Left lung (tissue), 8 donors: ENCODE data around the gene KHNYN. TPM values are rescaled to one million over a fixed set of nuclear protein-coding genes. Genes with fewer than 3 reads are reported as not detected.

Experiments used
- polyA plus RNA-seq, 6 donors: library from polyadenylated mRNA; unstranded; fragments of 120-200 nt; gene quantifications; one replicate each; pipeline ENCODE4 v1.2.1, GENCODE V29; 2013; ENCODE audit not compliant: insufficient read length in 6 of 6
- total RNA-seq, 2 donors: library from RNA; stranded (reverse); fragmentation: NEBNext Ultra II Directional; extraction: Animal tissue kit (Norgen Biotek cat#: 25700); gene quantifications; one replicate each; pipeline ENCODE4 v1.2.1, GENCODE V29; 2021
- donor health status: DM: no; HTN: yes; CAD: no.
- donor health status: DM: no; HTN: no; CAD: no.

KHNYN gene
- total and polyA plus RNA-seq, 8 donors = 46.8 to 56.6 (median 49.7) TPM

Other genes starting within 250 kb of the KHNYN start
- 10 to 100 TPM; 25.0 to 62.4 TPM for gene IPO4, start 241.1 kb upstream of the KHNYN start, total RNA-seq
- gene IPO4, start 241.1 kb upstream of the KHNYN start, polyA plus RNA-seq = 10 to 100 TPM; 22.6 to 39.5 (median 29.0) TPM
- 10 to 100 TPM; 64.9 to 72.5 TPM for gene TM9SF1, start 234.5 kb upstream of the KHNYN start, total RNA-seq
- gene TM9SF1, start 234.5 kb upstream of the KHNYN start, polyA plus RNA-seq = 10 to 100 TPM; 28.1 to 37.6 (median 32.4) TPM
- gene TSSK4, start 224.3 kb upstream of the KHNYN start, total RNA-seq = under 1 TPM; 0.37 to 0.55 TPM
- 10 to 100 TPM in 5 of 6 donors, 1 to 10 TPM in 1; 9.6 to 16.1 (median 13.7) TPM for gene TSSK4, start 224.3 kb upstream of the KHNYN start, polyA plus RNA-seq
- 10 to 100 TPM; 35.0 to 46.7 TPM for gene CHMP4A, start 216.5 kb upstream of the KHNYN start, total RNA-seq
- 10 to 100 TPM; 52.8 to 64.6 (median 58.8) TPM for gene CHMP4A, start 216.5 kb upstream of the KHNYN start, polyA plus RNA-seq
- gene MDP1, start 213.9 kb upstream of the KHNYN start, total RNA-seq = 10 to 100 TPM; 12.4 to 13.8 TPM
- gene MDP1, start 213.9 kb upstream of the KHNYN start, polyA plus RNA-seq = 10 to 100 TPM in 5 of 6 donors, 1 to 10 TPM in 1; 9.8 to 19.4 (median 11.7) TPM
- 100 to 1,000 TPM; 162 to 163 TPM for gene NEDD8, start 197.6 kb upstream of the KHNYN start, total RNA-seq
- gene NEDD8, start 197.6 kb upstream of the KHNYN start, polyA plus RNA-seq = 100 to 1,000 TPM; 185 to 219 (median 203) TPM
- 10 to 100 TPM; 63.6 to 69.6 TPM for gene GMPR2, start 197.0 kb upstream of the KHNYN start, total RNA-seq
- 100 to 1,000 TPM in 4 of 6 donors, 10 to 100 TPM in 2; 96.6 to 117 (median 114) TPM for gene GMPR2, start 197.0 kb upstream of the KHNYN start, polyA plus RNA-seq
- gene TINF2, start 187.3 kb upstream of the KHNYN start, total RNA-seq = 100 to 1,000 TPM; 105 to 110 TPM
- gene TINF2, start 187.3 kb upstream of the KHNYN start, polyA plus RNA-seq = 10 to 100 TPM; 52.2 to 67.0 (median 58.3) TPM
- 1 to 10 TPM; 7.6 to 9.6 TPM for gene TGM1, start 166.8 kb upstream of the KHNYN start, total RNA-seq
- gene TGM1, start 166.8 kb upstream of the KHNYN start, polyA plus RNA-seq = 1 to 10 TPM; 2.6 to 4.3 (median 3.2) TPM
- gene RABGGTA, start 158.4 kb upstream of the KHNYN start, total RNA-seq = 10 to 100 TPM; 49.3 to 53.3 TPM
- 10 to 100 TPM; 20.2 to 28.7 (median 25.6) TPM for gene RABGGTA, start 158.4 kb upstream of the KHNYN start, polyA plus RNA-seq
- 10 to 100 TPM; 24.9 to 50.2 TPM for gene DHRS1, start 130.2 kb upstream of the KHNYN start, total RNA-seq
- 10 to 100 TPM; 37.7 to 55.5 (median 42.6) TPM for gene DHRS1, start 130.2 kb upstream of the KHNYN start, polyA plus RNA-seq
- gene NOP9, start 130.1 kb upstream of the KHNYN start, total RNA-seq = 10 to 100 TPM; 22.4 to 24.8 TPM
- 10 to 100 TPM; 22.4 to 28.4 (median 26.0) TPM for gene NOP9, start 130.1 kb upstream of the KHNYN start, polyA plus RNA-seq
- gene CIDEB, start 122.0 kb upstream of the KHNYN start, total RNA-seq = 10 to 100 TPM in 1 of 2 donors, 1 to 10 TPM in 1; 9.2 to 22.7 TPM
- gene CIDEB, start 122.0 kb upstream of the KHNYN start, polyA plus RNA-seq = 10 to 100 TPM in 5 of 6 donors, 1 to 10 TPM in 1; 9.5 to 14.8 (median 13.9) TPM
- 1 to 10 TPM; 4.5 to 6.3 TPM for gene LTB4R2, start 119.8 kb upstream of the KHNYN start, total RNA-seq
- 1 to 10 TPM; 4.0 to 5.9 (median 5.6) TPM for gene LTB4R2, start 119.8 kb upstream of the KHNYN start, polyA plus RNA-seq
- 10 to 100 TPM in 1 of 2 donors, 1 to 10 TPM in 1; 5.9 to 26.1 TPM for gene LTB4R, start 118.5 kb upstream of the KHNYN start, total RNA-seq
- 1 to 10 TPM; 5.3 to 7.7 (median 6.5) TPM for gene LTB4R, start 118.5 kb upstream of the KHNYN start, polyA plus RNA-seq
- gene ADCY4, start 94.9 kb upstream of the KHNYN start, total RNA-seq = 10 to 100 TPM; 38.2 to 45.2 TPM
- 10 to 100 TPM; 25.7 to 48.5 (median 32.2) TPM for gene ADCY4, start 94.9 kb upstream of the KHNYN start, polyA plus RNA-seq
- gene RIPK3, start 90.0 kb upstream of the KHNYN start, total RNA-seq = 10 to 100 TPM; 16.1 to 26.3 TPM
- gene RIPK3, start 90.0 kb upstream of the KHNYN start, polyA plus RNA-seq = 1 to 10 TPM; 2.4 to 3.8 (median 3.0) TPM
- gene NFATC4, start 61.8 kb upstream of the KHNYN start, total RNA-seq = 10 to 100 TPM; 39.4 to 64.2 TPM
- gene NFATC4, start 61.8 kb upstream of the KHNYN start, polyA plus RNA-seq = 100 to 1,000 TPM in 1 of 6 donors, 10 to 100 TPM in 5; 72.2 to 102 (median 89.4) TPM
- 10 to 100 TPM; 16.2 to 23.4 TPM for gene NYNRIN, start 31.0 kb upstream of the KHNYN start, total RNA-seq
- 100 to 1,000 TPM in 3 of 6 donors, 10 to 100 TPM in 3; 86.3 to 120 (median 98.9) TPM for gene NYNRIN, start 31.0 kb upstream of the KHNYN start, polyA plus RNA-seq
- 1 to 10 TPM; 5.9 to 6.4 TPM for gene CBLN3, start 286 bp upstream of the KHNYN start, total RNA-seq
- gene CBLN3, start 286 bp upstream of the KHNYN start, polyA plus RNA-seq = 1 to 10 TPM; 2.2 to 4.1 (median 3.5) TPM
- 10 to 100 TPM; 32.7 to 40.7 TPM for gene SDR39U1, start 12.8 kb downstream of the KHNYN start, total RNA-seq
- 10 to 100 TPM; 39.9 to 51.9 (median 47.7) TPM for gene SDR39U1, start 12.8 kb downstream of the KHNYN start, polyA plus RNA-seq
- not detected for gene CMA1, start 78.3 kb downstream of the KHNYN start, total RNA-seq
- under 1 TPM in 5 of 6 donors, not detected in 1; 0.17 to 0.74 (median 0.40) TPM for gene CMA1, start 78.3 kb downstream of the KHNYN start, polyA plus RNA-seq
- gene CTSG, start 146.3 kb downstream of the KHNYN start, total RNA-seq = 1 to 10 TPM; 1.9 to 5.1 TPM
- 1 to 10 TPM; 1.1 to 2.9 (median 1.6) TPM for gene CTSG, start 146.3 kb downstream of the KHNYN start, polyA plus RNA-seq
- 1 to 10 TPM; 2.2 to 5.5 TPM for gene GZMH, start 179.7 kb downstream of the KHNYN start, total RNA-seq
- 1 to 10 TPM in 1 of 6 donors, under 1 TPM in 5; 0.30 to 1.5 (median 0.53) TPM for gene GZMH, start 179.7 kb downstream of the KHNYN start, polyA plus RNA-seq
- 1 to 10 TPM; 7.4 to 8.2 TPM for gene GZMB, start 204.2 kb downstream of the KHNYN start, total RNA-seq
- gene GZMB, start 204.2 kb downstream of the KHNYN start, polyA plus RNA-seq = 1 to 10 TPM in 4 of 6 donors, under 1 TPM in 2; 0.53 to 2.1 (median 1.3) TPM